Chondrocyte (in vitro differentiated cells): ENCODE measurements around the gene THUMPD1. TPM values are rescaled to one million over a fixed set of nuclear protein-coding genes. Genes with fewer than 3 reads are reported as not detected.

Source experiments
- DNase-seq: peaks from one replicate; pipeline ENCODE4 v3.0.0; 2021; ENCODE audit warnings: mixed read lengths, low spot score
- H3K27ac Mint-ChIP-seq: one replicate; pipeline ENCODE4 v1.8.0; 2021; ENCODE audit warnings: mild to moderate bottlenecking, moderate library complexity, mixed read lengths; ENCODE audit not compliant: unreplicated experiment
- H3K27me3 Mint-ChIP-seq: 2 replicates; pipeline ENCODE4 v1.8.0; 2021; ENCODE audit warnings: low read depth, mixed read lengths
- H3K36me3 Mint-ChIP-seq: 2 replicates; pipeline ENCODE4 v1.8.0; 2021; ENCODE audit warnings: low read depth, mixed read lengths
- H3K4me1 Mint-ChIP-seq: 2 replicates; pipeline ENCODE4 v1.8.0; 2021; ENCODE audit warnings: low read depth, mild to moderate bottlenecking, mixed read lengths
- H3K4me3 Mint-ChIP-seq: one replicate; pipeline ENCODE4 v1.8.0; 2021; ENCODE audit warnings: mild to moderate bottlenecking, moderate library complexity, mixed read lengths; ENCODE audit not compliant: unreplicated experiment
- H3K9me3 Mint-ChIP-seq: 2 replicates; pipeline ENCODE4 v1.8.0; 2021; ENCODE audit warnings: low read depth, mixed read lengths
- CTCF ChIP-seq: fragments of 200-600 bp; sonication (generic); IDR thresholded peaks from 2 replicates; pipeline ENCODE4 v1.5.0; 2021; ENCODE audit warnings: antibody characterized with exemption, mild to moderate bottlenecking, moderate library complexity
- total RNA-seq: library from RNA; stranded (reverse); gene quantifications from 3 replicates; pipeline ENCODE4 v1.2.1, GENCODE V29; 2021

THUMPD1 gene
- total RNA-seq, 1 donor from 2014 or later, result 44.3 TPM

- DNase-seq, result no peak
- H3K4me1 Mint-ChIP-seq, result peaks cover 20% of the 10 kb centered on the region
- H3K4me3 Mint-ChIP-seq, result peak overlapping the region; percentile 99
- peak overlapping the region; percentile 98 for H3K27ac Mint-ChIP-seq
- no peaks in the 10 kb centered on the region for H3K9me3 Mint-ChIP-seq
- H3K27me3 Mint-ChIP-seq, result no peaks in the 10 kb centered on the region
- H3K36me3 Mint-ChIP-seq, result peaks cover 16% of the 10 kb centered on the region
- no peak for TF ChIP-seq CTCF
These were observed 607 bp downstream of the THUMPD1 start for GRCh38 chr16:20740901-20741521.

DNA sequence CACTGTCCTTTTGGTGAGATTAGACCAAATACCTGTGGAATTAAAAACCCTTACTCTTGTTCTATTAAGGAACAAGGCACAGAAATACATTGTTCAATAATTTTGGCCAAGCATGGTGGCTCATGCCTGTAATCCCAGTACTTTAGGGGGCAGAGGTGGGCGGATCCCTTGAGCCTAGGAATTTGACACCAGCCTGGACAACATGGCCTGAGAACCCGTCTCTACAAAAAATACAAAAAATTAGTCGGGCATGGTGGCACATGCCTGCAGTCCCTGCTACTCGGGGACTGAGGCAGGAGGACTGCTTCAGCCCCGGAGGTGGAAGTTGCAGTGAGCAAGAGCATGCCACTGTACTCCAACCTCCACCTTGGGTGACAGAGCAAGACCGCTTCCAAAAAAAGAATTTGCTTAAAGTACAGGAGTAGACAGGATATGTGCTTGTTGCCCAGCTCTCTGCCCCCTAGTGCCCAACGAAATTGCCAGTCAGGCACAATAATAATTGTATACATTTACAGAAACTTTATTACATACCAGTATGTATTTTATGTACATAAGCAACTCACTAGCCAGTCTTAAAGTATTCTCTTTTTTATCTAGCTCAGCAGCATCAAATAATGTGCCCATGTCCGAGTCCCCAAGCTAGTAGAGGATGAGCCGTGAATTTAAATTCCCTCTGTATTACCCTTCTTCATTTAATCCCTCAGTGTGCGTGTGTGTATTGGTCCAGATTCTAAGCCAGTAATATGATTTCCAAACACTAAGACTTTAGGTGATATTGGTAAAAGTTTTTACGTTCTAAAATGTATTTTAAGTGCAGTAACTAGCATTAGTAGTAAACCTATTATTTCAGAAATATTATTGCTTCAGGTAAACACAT, 1.4 kb downstream of the THUMPD1 start:
- peak overlapping the region; percentile 98 for H3K27ac Mint-ChIP-seq
- no peak for DNase-seq
- H3K4me1 Mint-ChIP-seq, result peaks cover 20% of the 10 kb centered on the region
- no peaks in the 10 kb centered on the region for H3K27me3 Mint-ChIP-seq
- no peaks in the 10 kb centered on the region for H3K9me3 Mint-ChIP-seq
- peak overlapping the region; percentile 99 for H3K4me3 Mint-ChIP-seq
- TF ChIP-seq CTCF, result peak; percentile 78
- peaks cover 22% of the 10 kb centered on the region for H3K36me3 Mint-ChIP-seq

DNA sequence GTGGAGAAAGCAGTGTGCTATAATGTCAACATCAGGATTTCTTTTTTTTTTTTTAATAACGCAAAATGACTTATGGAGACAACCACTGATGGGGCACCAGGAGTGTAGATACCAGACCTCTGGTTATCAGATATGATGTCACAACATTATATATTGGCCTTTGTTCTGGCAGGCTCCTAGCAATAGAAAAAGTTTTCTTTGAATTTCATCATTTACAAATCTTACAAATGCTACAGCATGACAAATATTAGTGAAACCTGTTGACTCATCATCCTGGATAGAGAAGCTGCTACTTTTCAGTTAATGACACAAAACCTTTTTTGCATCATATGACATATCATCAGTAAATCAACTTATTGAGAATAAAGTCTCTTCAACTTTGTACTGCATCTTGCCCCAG, 6.1 kb downstream of the THUMPD1 start:
- Mint-ChIP-seq H3K27me3 (no peaks in the 10 kb centered on the region), H3K4me3 (no peak overlapping the region), H3K4me1 (peaks cover 16% of the 10 kb centered on the region), H3K27ac (no peak overlapping the region), H3K36me3 (peaks cover 25% of the 10 kb centered on the region), H3K9me3 (no peaks in the 10 kb centered on the region)
- no peak for TF ChIP-seq CTCF
- no peak for DNase-seq

GRCh38 chr16:20734782-20735181, 6.8 kb downstream of the THUMPD1 start:
- peaks cover 8% of the 10 kb centered on the region for H3K4me1 Mint-ChIP-seq
- DNase-seq, result no peak
- TF ChIP-seq CTCF, result no peak
- H3K9me3 Mint-ChIP-seq, result no peaks in the 10 kb centered on the region
- H3K36me3 Mint-ChIP-seq, result peaks cover 25% of the 10 kb centered on the region
- H3K27me3 Mint-ChIP-seq, result no peaks in the 10 kb centered on the region
- no peak overlapping the region for H3K27ac Mint-ChIP-seq
- no peak overlapping the region for H3K4me3 Mint-ChIP-seq

GRCh38 chr16:20734056-20734455, 7.6 kb downstream of the THUMPD1 start:
- no peaks in the 10 kb centered on the region for H3K27me3 Mint-ChIP-seq
- H3K4me3 Mint-ChIP-seq, result no peak overlapping the region
- no peak for DNase-seq
- H3K4me1 Mint-ChIP-seq, result peaks cover 5% of the 10 kb centered on the region
- no peak overlapping the region for H3K27ac Mint-ChIP-seq
- H3K9me3 Mint-ChIP-seq, result no peaks in the 10 kb centered on the region
- no peak for TF ChIP-seq CTCF
- H3K36me3 Mint-ChIP-seq, result peaks cover 25% of the 10 kb centered on the region
